ENCODE measurements around the gene LY6G6D. TPM values are rescaled to one million over a fixed set of nuclear protein-coding genes. Genes with fewer than 3 reads are reported as not detected.

LY6G6D gene
- total RNA-seq, 4 donors from 2014 or later = not detected

GRCh38 chr6:31762878-31763618 is 47.9 kb downstream of the LY6G6D start:
- no peak overlapping the region for H3K27ac ChIP-seq
- H3K36me3 ChIP-seq = no peaks in the 10 kb centered on the region
- no peaks in the 10 kb centered on the region for H3K9me3 ChIP-seq
- H3K27me3 ChIP-seq = no peaks in the 10 kb centered on the region
- no peak overlapping the region for H3K4me3 ChIP-seq
- H3K4me1 ChIP-seq = no peaks in the 10 kb centered on the region
- no peak for TF ChIP-seq POLR2A (IDR thresholded peaks at IDR 0.05)
- TF ChIP-seq, protein P1, sequence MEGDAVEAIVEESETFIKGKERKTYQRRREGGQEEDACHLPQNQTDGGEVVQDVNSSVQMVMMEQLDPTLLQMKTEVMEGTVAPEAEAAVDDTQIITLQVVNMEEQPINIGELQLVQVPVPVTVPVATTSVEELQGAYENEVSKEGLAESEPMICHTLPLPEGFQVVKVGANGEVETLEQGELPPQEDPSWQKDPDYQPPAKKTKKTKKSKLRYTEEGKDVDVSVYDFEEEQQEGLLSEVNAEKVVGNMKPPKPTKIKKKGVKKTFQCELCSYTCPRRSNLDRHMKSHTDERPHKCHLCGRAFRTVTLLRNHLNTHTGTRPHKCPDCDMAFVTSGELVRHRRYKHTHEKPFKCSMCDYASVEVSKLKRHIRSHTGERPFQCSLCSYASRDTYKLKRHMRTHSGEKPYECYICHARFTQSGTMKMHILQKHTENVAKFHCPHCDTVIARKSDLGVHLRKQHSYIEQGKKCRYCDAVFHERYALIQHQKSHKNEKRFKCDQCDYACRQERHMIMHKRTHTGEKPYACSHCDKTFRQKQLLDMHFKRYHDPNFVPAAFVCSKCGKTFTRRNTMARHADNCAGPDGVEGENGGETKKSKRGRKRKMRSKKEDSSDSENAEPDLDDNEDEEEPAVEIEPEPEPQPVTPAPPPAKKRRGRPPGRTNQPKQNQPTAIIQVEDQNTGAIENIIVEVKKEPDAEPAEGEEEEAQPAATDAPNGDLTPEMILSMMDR (IDR thresholded peaks at IDR 0.05 in 4 of 5, conservative IDR thresholded peaks at IDR 0.05 in 1 of 5) = no peak
- in situ Hi-C loops (cut with MboI; ENCODE audit: low sequenced_read_pairs in 4 of 4) = no loop called here
- intact Hi-C loops (cut with DNase I; ENCODE audit: low total_unique reads) = no loop called here
- no peak for ATAC-seq
- no peak for DNase-seq

DNA sequence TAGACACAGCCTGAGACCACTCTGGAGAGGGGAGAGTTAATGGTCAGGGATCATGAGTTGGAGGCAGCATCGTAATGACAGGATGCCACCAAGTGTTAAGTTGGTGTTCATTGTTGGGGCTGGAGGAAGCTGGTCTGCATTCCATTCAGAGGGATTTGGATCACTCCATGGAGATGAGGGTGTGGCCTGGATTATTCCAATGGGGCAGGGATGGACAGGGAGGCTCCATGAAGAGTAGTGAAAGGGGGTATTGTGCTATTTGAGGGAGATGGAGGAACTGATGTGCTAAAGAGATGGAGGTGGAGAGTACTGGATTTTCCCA is 48.4 kb downstream of the LY6G6D start:
- Histone ChIP-seq H3K27me3 (no peaks in the 10 kb centered on the region), H3K4me1 (no peaks in the 10 kb centered on the region), H3K36me3 (no peaks in the 10 kb centered on the region), H3K27ac (no peak overlapping the region), H3K4me3 (no peak overlapping the region), H3K9me3 (no peaks in the 10 kb centered on the region)
- TF ChIP-seq, protein P1 (IDR thresholded peaks at IDR 0.05 in 4 of 5, conservative IDR thresholded peaks at IDR 0.05 in 1 of 5) = no peak
- no peak for TF ChIP-seq POLR2A (IDR thresholded peaks at IDR 0.05)
- ATAC-seq = no peak
- DNase-seq = no peak
- in situ Hi-C loops (cut with MboI; ENCODE audit: low sequenced_read_pairs in 4 of 4) = no loop called here
- intact Hi-C loops (cut with DNase I; ENCODE audit: low total_unique reads) = no loop called here

- no peaks in the 10 kb centered on the region for H3K9me3 ChIP-seq
- no peaks in the 10 kb centered on the region for H3K36me3 ChIP-seq
- ATAC-seq (no peak), DNase-seq (no peak)
- in situ Hi-C loops (cut with MboI; ENCODE audit: low sequenced_read_pairs in 4 of 4) = no loop called here
- H3K4me1 ChIP-seq = no peaks in the 10 kb centered on the region
- H3K4me3 ChIP-seq = no peak overlapping the region
- H3K27me3 ChIP-seq = no peaks in the 10 kb centered on the region
- TF ChIP-seq POLR2A (IDR thresholded peaks at IDR 0.05) = no peak
- TF ChIP-seq, protein P1 (IDR thresholded peaks at IDR 0.05 in 4 of 5, conservative IDR thresholded peaks at IDR 0.05 in 1 of 5) = no peak
- H3K27ac ChIP-seq = no peak overlapping the region
- intact Hi-C loops (cut with DNase I; ENCODE audit: low total_unique reads) = no loop called here
These were observed 49.0 kb downstream of the LY6G6D start for GRCh38 chr6:31764198-31764597.

- no peaks in the 10 kb centered on the region for H3K36me3 ChIP-seq
- H3K27ac ChIP-seq = no peak overlapping the region
- in situ Hi-C loops (cut with MboI; ENCODE audit: low sequenced_read_pairs in 4 of 4) = loop anchor here in 1 of 4 donors (5.0 kb wide), 1 partner anchor 83 kb away; the partner anchor contains the start of gene LY6G5C
- no peaks in the 10 kb centered on the region for H3K27me3 ChIP-seq
- intact Hi-C loops (cut with DNase I; ENCODE audit: low total_unique reads) = no loop called here
- no peak overlapping the region for H3K4me3 ChIP-seq
- H3K4me1 ChIP-seq = no peaks in the 10 kb centered on the region
- TF ChIP-seq POLR2A (IDR thresholded peaks at IDR 0.05) = no peak
- TF ChIP-seq, protein P1 (IDR thresholded peaks at IDR 0.05 in 4 of 5, conservative IDR thresholded peaks at IDR 0.05 in 1 of 5) = no peak
- ATAC-seq = no peak
- DNase-seq = no peak
- no peaks in the 10 kb centered on the region for H3K9me3 ChIP-seq
These were observed 50.4 kb downstream of the LY6G6D start for GRCh38 chr6:31765559-31765909.

Measured in gastrocnemius medialis (tissue), 4 donors.